Head of caudate nucleus (tissue), 42 donors: ENCODE measurements around the gene TES.

ENCODE experiments used
- DNase-seq, 42 donors: peaks; one replicate each; pipeline versions ENCODE4 v3.0.0 to v3.0.0-alpha.2; 2020 to 2021; ENCODE audit warnings: mixed read lengths in 7 of 42
- intact Hi-C: fragments of 100-400 bp; cut with DNase I; formaldehyde crosslinking; loops from one replicate; pipeline ENCODE4 v1.15.0; 2022

The TES gene

DNA sequence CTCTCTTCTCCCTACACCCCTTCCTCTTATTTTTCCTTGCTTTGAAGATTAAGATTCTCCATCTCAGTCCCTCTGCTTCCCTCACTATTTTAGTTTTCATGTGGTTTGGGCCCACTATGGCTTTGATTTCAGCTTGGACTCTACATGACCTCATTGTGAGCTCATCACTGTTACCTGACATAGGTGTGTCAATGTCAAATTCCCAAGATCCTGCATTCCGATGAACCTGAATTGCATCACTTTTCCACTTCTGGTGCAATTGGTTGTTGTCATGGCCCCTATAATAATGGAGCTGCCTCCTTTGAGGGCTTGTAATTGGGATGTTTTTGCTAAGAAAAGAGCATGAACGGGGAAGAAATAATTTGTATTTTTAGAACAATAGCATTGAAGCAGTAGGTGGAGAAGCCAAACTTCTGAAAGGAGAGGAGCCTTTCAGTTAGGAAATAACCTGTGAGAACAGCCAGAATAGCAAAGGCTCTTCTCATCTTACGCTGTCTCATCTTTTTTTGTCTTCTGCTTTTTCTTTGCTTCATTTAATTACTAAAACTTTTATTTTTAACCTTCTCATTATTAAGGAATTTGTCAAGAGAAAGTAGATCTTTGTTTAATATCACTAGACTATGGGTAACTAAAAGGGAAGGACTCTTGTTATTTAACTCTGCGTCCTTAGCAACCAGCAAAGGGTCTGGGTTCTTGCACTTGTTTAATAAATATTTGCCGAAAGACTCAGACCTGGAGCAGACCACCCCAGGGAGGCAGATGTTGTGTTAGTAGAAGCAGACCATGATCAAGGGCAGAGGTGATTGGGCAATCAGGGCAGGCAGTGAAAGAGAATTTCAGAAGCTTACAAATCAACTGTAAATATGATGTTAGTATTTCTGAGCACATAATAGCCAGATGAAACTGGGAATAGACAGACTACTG lies 95.4 kb downstream of the TES start:
- DNase-seq: no peak
- intact Hi-C loops: no loop called here

DNA sequence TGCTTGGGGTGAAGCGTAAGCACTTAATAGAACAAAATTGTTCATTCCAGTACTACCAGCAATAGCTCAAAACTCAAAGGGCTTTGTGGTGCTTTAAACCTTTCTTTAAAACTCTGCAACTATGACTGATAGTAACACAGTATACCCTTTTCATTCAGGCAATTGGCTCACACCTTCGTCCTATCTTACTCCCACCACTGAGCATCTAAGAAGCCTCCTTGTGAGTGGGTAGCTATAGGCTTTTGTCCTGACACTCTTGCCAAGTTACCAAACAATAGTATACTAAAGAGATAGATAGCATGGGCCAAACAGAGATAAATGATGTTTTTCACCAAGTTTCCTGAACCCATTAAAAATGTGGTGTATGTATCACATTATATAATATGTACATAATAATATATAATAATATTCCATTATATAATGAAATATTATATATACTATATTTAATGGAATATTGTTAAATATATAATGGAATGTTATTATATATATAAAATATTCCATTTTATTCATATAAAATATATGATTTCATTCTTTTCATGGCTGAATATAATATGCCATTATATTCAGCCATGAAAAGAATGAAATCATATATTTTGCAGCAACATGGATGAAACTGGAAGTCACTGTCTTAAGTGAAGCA lies 96.2 kb downstream of the TES start:
- DNase-seq: no peak
- intact Hi-C loops: no loop called here

DNA sequence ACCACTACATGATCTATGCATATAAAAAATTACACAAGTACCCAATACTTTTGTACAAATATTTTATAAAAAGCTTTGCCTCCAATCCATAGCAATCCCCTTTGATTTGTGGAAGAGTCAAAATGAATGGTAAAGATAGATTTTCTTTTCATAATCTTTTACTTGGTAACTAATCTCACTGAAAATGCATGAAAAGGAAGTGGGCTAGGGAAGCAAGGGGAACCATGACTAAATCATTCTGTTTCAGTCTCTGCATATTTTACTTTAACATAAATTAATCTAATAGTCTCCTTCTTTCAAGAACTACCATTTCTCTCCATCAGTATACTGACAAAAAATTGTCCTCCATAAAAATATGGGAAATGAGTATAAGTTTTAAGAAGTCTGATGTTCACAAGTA lies 96.9 kb downstream of the TES start:
- no peak for DNase-seq
- intact Hi-C loops: no loop called here
